Mucosa of descending colon (tissue), 3 donors: ENCODE measurements around the gene SCGB2A2. TPM values are rescaled to one million over a fixed set of nuclear protein-coding genes. Genes with fewer than 3 reads are reported as not detected.

Source experiments
- ATAC-seq: fragments of 200-7000 bp; cut with Tn5 transposase; one replicate; pipeline ENCODE4 v1.9.1; 2020; ENCODE audit warnings: mild to moderate bottlenecking, moderate library complexity
- DNase-seq, 3 donors: peaks; one replicate each; pipeline ENCODE4 v3.0.0-alpha.2; 2020
- H3K36me3 ChIP-seq: fragments of 200-600 bp; one replicate; pipeline ENCODE4 v1.8.0; 2021; ENCODE audit warnings: low read depth, mild to moderate bottlenecking
- H3K4me1 ChIP-seq: fragments of 200-600 bp; one replicate; pipeline ENCODE4 v1.8.0; 2021; ENCODE audit warnings: low read depth, mild to moderate bottlenecking
- H3K4me3 ChIP-seq: fragments of 200-600 bp; one replicate; pipeline ENCODE4 v1.8.0; 2021; ENCODE audit warnings: mild to moderate bottlenecking
- H3K9me3 ChIP-seq: fragments of 200-600 bp; one replicate; pipeline ENCODE4 v1.8.0; 2021; ENCODE audit warnings: mild to moderate bottlenecking
- CTCF ChIP-seq: fragments of 200-600 bp; IDR thresholded peaks from one replicate; pipeline ENCODE4 v1.8.0; 2022; ENCODE audit warnings: antibody characterized with exemption, mild to moderate bottlenecking
- intact Hi-C, 2 donors: fragments of 100-400 bp; cut with DNase I in 1 of 2; cut with micrococcal nuclease in 1 of 2; formaldehyde crosslinking; loops; one replicate each; pipeline versions ENCODE4 v1.11.0 to v1.11.1; 2022; cut with DNase I, micrococcal nuclease
- total RNA-seq, 3 donors: library from RNA; stranded (reverse); fragmentation: NEBNext Ultra II Directional in 2 of 3; extraction: Animal tissue kit (Norgen Biotek cat#: 25700) in 2 of 3; gene quantifications; one replicate each; pipeline versions ENCODE4 v1.2.1 to v1.2.4, GENCODE V29; 2021 to 2023
- donor health status: DM: no; HTN: no; CAD: no; lungs with moderate emphysema.
- donor health status: DM: no; HTN: no; CAD: no.
- donor health status: DM: no; HTN: yes; CAD: no.

The SCGB2A2 gene
- total RNA-seq, 3 donors from 2014 or later = not detected

GRCh38 chr11:62322524-62322923 lies 52.6 kb downstream of the SCGB2A2 start:
- Histone ChIP-seq H3K9me3 (no peaks in the 10 kb centered on the region), H3K36me3 (no peaks in the 10 kb centered on the region), H3K4me3 (no peak overlapping the region), H3K4me1 (peaks cover 2% of the 10 kb centered on the region)
- no peak for TF ChIP-seq CTCF
- ATAC-seq = peak; percentile 87
- DNase-seq = peak in 1 of 3 donors; percentile 35
- intact Hi-C loops = no loop called here

Other genes starting within 250 kb of the SCGB2A2 start
- gene INCENP, start 146.1 kb upstream of the SCGB2A2 start, total RNA-seq = 10 to 100 TPM; 29.9 to 36.1 (median 32.6) TPM
- not detected for gene SCGB1D1, start 79.9 kb upstream of the SCGB2A2 start, total RNA-seq
- gene SCGB2A1, start 61.5 kb upstream of the SCGB2A2 start, total RNA-seq = 1 to 10 TPM; 1.5 to 9.8 (median 5.4) TPM
- gene SCGB1D2, start 27.9 kb upstream of the SCGB2A2 start, total RNA-seq = not detected
- not detected for gene SCGB1D4, start 28.9 kb downstream of the SCGB2A2 start, total RNA-seq
- 10 to 100 TPM; 12.2 to 66.7 (median 13.9) TPM for gene ASRGL1, start 67.3 kb downstream of the SCGB2A2 start, total RNA-seq
- gene SCGB1A1, start 148.9 kb downstream of the SCGB2A2 start, total RNA-seq = not detected